HCT116 (cell line): ENCODE data around the gene MBNL2. TPM values are rescaled to one million over a fixed set of nuclear protein-coding genes. Genes with fewer than 3 reads are reported as not detected.

Source experiments
- ATAC-seq: fragments of 200-7000 bp; cut with Tn5 transposase; 2 replicates; pipeline ENCODE4 v1.9.1; 2020; ENCODE audit warnings: mild to moderate bottlenecking, moderate library complexity
- BruUV-seq: library from RNA; stranded (reverse); fragments of 400-500 nt; replicated peaks from 2 replicates; lab custom pipeline; 2021; lab: Mats Ljungman, UMichigan
- CTCF ChIA-PET: fragments of 300-600 bp; sonication (Branson Sonifier 250); formaldehyde crosslinking; loops from one replicate; lab custom pipeline; 2021; ENCODE audit warnings: antibody characterized with exemption; lab: Charles Lee
- POLR2A ChIA-PET: fragments of 300-600, 350-600 bp; sonication (Branson Sonifier 250); formaldehyde crosslinking; loops from one replicate; lab custom pipeline; 2021; ENCODE audit warnings: antibody characterized with exemption; lab: Charles Lee
- RAD21 ChIA-PET, 2 experiments: fragments of 300-600 bp; sonication (Branson Sonifier 250); formaldehyde crosslinking; loops; one replicate each; lab custom pipeline; 2023; ENCODE audit warnings: low total read pairs in 2 of 2; ENCODE audit not compliant: uncharacterized antibody in 2 of 2, unreplicated experiment in 2 of 2, low non-redundant PET in 1 of 2; lab: Charles Lee
- DNase-seq: peaks from one replicate; pipeline ENCODE4 v3.0.0-alpha.2; 2010; ENCODE audit warnings: low read depth, low spot score
- H2AFZ ChIP-seq: fragments of 200-600 bp; shearing (Covaris generic), sonication (generic); 2 replicates; pipeline ENCODE4 v1.6.1; 2017; ENCODE audit warnings: low read depth, mixed run types, mixed read lengths, antibody characterized with exemption, low read length; ENCODE audit not compliant: poor library complexity, severe bottlenecking
- H3K27ac ChIP-seq: 2 replicates; pipeline ENCODE4 v1.5.1; 2012; ENCODE audit warnings: low read depth, low read length
- H3K27me3 ChIP-seq: fragments of 200-600 bp; sonication (generic); 2 replicates; pipeline ENCODE4 v1.6.1; 2016; ENCODE audit warnings: mixed run types, low read length, mixed read lengths; ENCODE audit not compliant: insufficient read depth
- H3K36me3 ChIP-seq, 2 experiments: fragments of 200-500 bp in 1 of 2; fragments of 200-600 bp in 1 of 2; sonication (Bioruptor generic) in 1 of 2; sonication (generic) in 1 of 2; 2 replicates each; pipeline versions ENCODE4 v1.5.1 to v1.6.1; 2014 to 2016; ENCODE audit warnings: low read length in 2 of 2, inconsistent platforms in 1 of 2, mixed read lengths in 1 of 2, mixed run types in 1 of 2; ENCODE audit not compliant: insufficient read depth in 2 of 2, control insufficient read depth in 1 of 2
- H3K4me1 ChIP-seq, 2 experiments: fragments of 200-600 bp in 1 of 2; sonication (generic) in 1 of 2; 2 replicates each; pipeline versions ENCODE4 v1.5.1 to v1.6.1; 2012 to 2017; ENCODE audit warnings: low read length in 2 of 2, inconsistent platforms in 1 of 2, mild to moderate bottlenecking in 1 of 2, mixed read lengths in 1 of 2, mixed run types in 1 of 2, moderate library complexity in 1 of 2; ENCODE audit not compliant: insufficient read depth in 2 of 2, control insufficient read depth in 1 of 2
- H3K4me2 ChIP-seq: fragments of 200-600 bp; sonication (generic); 2 replicates; pipeline ENCODE4 v1.6.1; 2017; ENCODE audit warnings: mixed run types, low read length, mixed read lengths
- H3K4me3 ChIP-seq, 2 experiments: fragments of 200-600 bp in 1 of 2; sonication (generic) in 1 of 2; replicated peaks in 1 of 2; 2 replicates each; pipeline ENCODE4 v1.5.1; 2011 to 2016; ENCODE audit warnings: low read length in 2 of 2, control low read depth in 1 of 2, low read depth in 1 of 2, mild to moderate bottlenecking in 1 of 2, mixed read lengths in 1 of 2, mixed run types in 1 of 2
- H3K79me2 ChIP-seq: fragments of 200-600 bp; sonication (generic); 2 replicates; pipeline ENCODE4 v1.6.1; 2017; ENCODE audit warnings: mild to moderate bottlenecking, mixed run types, low read length, moderate library complexity, mixed read lengths; ENCODE audit not compliant: insufficient read depth
- H3K9ac ChIP-seq: fragments of 200-600 bp; sonication (generic); 2 replicates; pipeline ENCODE4 v1.6.1; 2016; ENCODE audit warnings: low read length, mixed read lengths
- H3K9me2 ChIP-seq: fragments of 200-600 bp; sonication (generic), shearing (Covaris generic); 2 replicates; pipeline ENCODE4 v1.6.1; 2017; ENCODE audit warnings: mixed run types, mild to moderate bottlenecking, moderate library complexity; ENCODE audit not compliant: insufficient read depth
- H3K9me3 ChIP-seq, 2 experiments: fragments of 200-500 bp in 1 of 2; fragments of 200-600 bp in 1 of 2; sonication (Bioruptor generic) in 1 of 2; sonication (generic) in 1 of 2; 2 replicates each; pipeline ENCODE4 v1.6.1; 2014 to 2017; ENCODE audit warnings: low read length in 2 of 2, mixed read lengths in 2 of 2, inconsistent platforms in 1 of 2, low read depth in 1 of 2, mild to moderate bottlenecking in 1 of 2, mixed run types in 1 of 2, moderate library complexity in 1 of 2; ENCODE audit not compliant: control insufficient read depth in 1 of 2, insufficient read depth in 1 of 2
- H4K20me1 ChIP-seq: fragments of 200-600 bp; sonication (generic), shearing (Covaris generic); 2 replicates; pipeline ENCODE4 v1.6.1; 2017; ENCODE audit warnings: mixed run types, mild to moderate bottlenecking, moderate library complexity; ENCODE audit not compliant: insufficient read depth
- CBX3 ChIP-seq: IDR thresholded peaks from 2 replicates; pipeline ENCODE4 v1.6.1; 2012; ENCODE audit warnings: low read depth
- EGR1 ChIP-seq: IDR thresholded peaks from 2 replicates; pipeline ENCODE4 v1.6.1; 2012; ENCODE audit warnings: low read depth
- ELF1 ChIP-seq: IDR thresholded peaks from 2 replicates; pipeline ENCODE4 v1.6.1; 2012; ENCODE audit warnings: low read depth, borderline replicate concordance
- FOSL1 ChIP-seq: IDR thresholded peaks from 2 replicates; pipeline ENCODE4 v1.6.1; 2012; ENCODE audit warnings: low read depth
- POLR2AphosphoS5 ChIP-seq: IDR thresholded peaks from 2 replicates; pipeline ENCODE4 v1.6.1; 2011; ENCODE audit warnings: mild to moderate bottlenecking, low read depth, low read length, moderate library complexity
- RAD21 ChIP-seq: IDR thresholded peaks from 2 replicates; pipeline ENCODE4 v1.6.1; 2012; ENCODE audit warnings: low read depth, mild to moderate bottlenecking
- SIN3A ChIP-seq: IDR thresholded peaks from 2 replicates; pipeline ENCODE4 v1.6.1; 2012; ENCODE audit warnings: low read depth
- SRF ChIP-seq: IDR thresholded peaks from 2 replicates; pipeline ENCODE4 v1.6.1; 2012; ENCODE audit warnings: low read depth
- intact Hi-C: fragments of 100-400 bp; cut with micrococcal nuclease; formaldehyde crosslinking; loops from 2 replicates; pipeline ENCODE4 v1.10.0; 2022
- total RNA-seq: library from RNA; stranded (reverse); gene quantifications from one replicate; pipeline ENCODE4 v1.2.1, GENCODE V29; 2021; ENCODE audit not compliant: unreplicated experiment
- TF ChIP-seq, protein P1 (sequence below): IDR thresholded peaks from 2 replicates; pipeline ENCODE4 v1.6.1; 2011; ENCODE audit warnings: mild to moderate bottlenecking, low read length, moderate library complexity; ENCODE audit not compliant: insufficient replicate concordance; ENCODE audit errors: extremely low read depth
- TF ChIP-seq, protein P2 (sequence below), 3 experiments: fragments of 200-600 bp in 1 of 3; sonication (generic) in 1 of 3; IDR thresholded peaks in 2 of 3; conservative IDR thresholded peaks in 1 of 3; 2 replicates each; pipeline ENCODE4 v1.5.1; 2012 to 2017; ENCODE audit warnings: low read depth in 2 of 3, low read length in 2 of 3, antibody characterized with exemption in 1 of 3, borderline replicate concordance in 1 of 3, control low read depth in 1 of 3, mild to moderate bottlenecking in 1 of 3, mixed read lengths in 1 of 3, mixed run types in 1 of 3, moderate library complexity in 1 of 3; ENCODE audit not compliant: insufficient read depth in 1 of 3

Gene MBNL2
- total RNA-seq, 1 experiment from 2014 or later = 73.9 TPM

- DNase-seq = no peak
- peaks cover 26% of the 10 kb centered on the region; the same call in 1 of the 2 replicates for H3K79me2 ChIP-seq
These were observed 97.1 kb downstream of the MBNL2 start for GRCh38 chr13:97319113-97319720.

More at GRCh38 chr13:97319113-97319720, 97.1 kb downstream of the MBNL2 start:
- no peak overlapping the region for H3K4me2 ChIP-seq
- no peaks in the 10 kb centered on the region for H3K27me3 ChIP-seq
- no peaks in the 10 kb centered on the region for H3K36me3 ChIP-seq
- no peaks in the 10 kb centered on the region for H3K9me2 ChIP-seq
- POLR2A ChIA-PET = no interaction called here
- no peak overlapping the region for H2AFZ ChIP-seq
- intact Hi-C loops = no loop called here
- no peak for TF ChIP-seq SIN3A
- no peak for TF ChIP-seq FOSL1
- TF ChIP-seq EGR1 = no peak
- TF ChIP-seq, protein P1, sequence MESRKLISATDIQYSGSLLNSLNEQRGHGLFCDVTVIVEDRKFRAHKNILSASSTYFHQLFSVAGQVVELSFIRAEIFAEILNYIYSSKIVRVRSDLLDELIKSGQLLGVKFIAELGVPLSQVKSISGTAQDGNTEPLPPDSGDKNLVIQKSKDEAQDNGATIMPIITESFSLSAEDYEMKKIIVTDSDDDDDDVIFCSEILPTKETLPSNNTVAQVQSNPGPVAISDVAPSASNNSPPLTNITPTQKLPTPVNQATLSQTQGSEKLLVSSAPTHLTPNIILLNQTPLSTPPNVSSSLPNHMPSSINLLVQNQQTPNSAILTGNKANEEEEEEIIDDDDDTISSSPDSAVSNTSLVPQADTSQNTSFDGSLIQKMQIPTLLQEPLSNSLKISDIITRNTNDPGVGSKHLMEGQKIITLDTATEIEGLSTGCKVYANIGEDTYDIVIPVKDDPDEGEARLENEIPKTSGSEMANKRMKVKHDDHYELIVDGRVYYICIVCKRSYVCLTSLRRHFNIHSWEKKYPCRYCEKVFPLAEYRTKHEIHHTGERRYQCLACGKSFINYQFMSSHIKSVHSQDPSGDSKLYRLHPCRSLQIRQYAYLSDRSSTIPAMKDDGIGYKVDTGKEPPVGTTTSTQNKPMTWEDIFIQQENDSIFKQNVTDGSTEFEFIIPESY = no peak
- no peak for TF ChIP-seq POLR2AphosphoS5
- no peak for TF ChIP-seq CBX3
- TF ChIP-seq ELF1 = no peak
- TF ChIP-seq, protein P2, sequence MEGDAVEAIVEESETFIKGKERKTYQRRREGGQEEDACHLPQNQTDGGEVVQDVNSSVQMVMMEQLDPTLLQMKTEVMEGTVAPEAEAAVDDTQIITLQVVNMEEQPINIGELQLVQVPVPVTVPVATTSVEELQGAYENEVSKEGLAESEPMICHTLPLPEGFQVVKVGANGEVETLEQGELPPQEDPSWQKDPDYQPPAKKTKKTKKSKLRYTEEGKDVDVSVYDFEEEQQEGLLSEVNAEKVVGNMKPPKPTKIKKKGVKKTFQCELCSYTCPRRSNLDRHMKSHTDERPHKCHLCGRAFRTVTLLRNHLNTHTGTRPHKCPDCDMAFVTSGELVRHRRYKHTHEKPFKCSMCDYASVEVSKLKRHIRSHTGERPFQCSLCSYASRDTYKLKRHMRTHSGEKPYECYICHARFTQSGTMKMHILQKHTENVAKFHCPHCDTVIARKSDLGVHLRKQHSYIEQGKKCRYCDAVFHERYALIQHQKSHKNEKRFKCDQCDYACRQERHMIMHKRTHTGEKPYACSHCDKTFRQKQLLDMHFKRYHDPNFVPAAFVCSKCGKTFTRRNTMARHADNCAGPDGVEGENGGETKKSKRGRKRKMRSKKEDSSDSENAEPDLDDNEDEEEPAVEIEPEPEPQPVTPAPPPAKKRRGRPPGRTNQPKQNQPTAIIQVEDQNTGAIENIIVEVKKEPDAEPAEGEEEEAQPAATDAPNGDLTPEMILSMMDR (IDR thresholded peaks at IDR 0.05 in 2 of 3, conservative IDR thresholded peaks at IDR 0.05 in 1 of 3; ENCODE audit: borderline replicate concordance in 1 of 3, insufficient read depth in 1 of 3, low read depth in 2 of 3, low read length in 2 of 3) = no peak
- no peak for TF ChIP-seq SRF
- no peak for TF ChIP-seq RAD21
- no peak overlapping the region for H3K4me3 ChIP-seq
- no TSS peak for BruUV-seq
- no peaks in the 10 kb centered on the region for H4K20me1 ChIP-seq
- no peak overlapping the region for H3K27ac ChIP-seq
- ATAC-seq = no peak
- no peaks in the 10 kb centered on the region for H3K9me3 ChIP-seq
- H3K9ac ChIP-seq = no peak overlapping the region
- peaks cover 6% of the 10 kb centered on the region in 2 experiments for H3K4me1 ChIP-seq
- RAD21 ChIA-PET = no interaction called here
- CTCF ChIA-PET = no interaction called here
